DMS114 treated with DMSO at 0.1 percent for 48 hours (cell line): ENCODE measurements around the gene CAMK1D.
"Not testable (repeated sequence)": the region's sequence is repeated elsewhere in the genome, so short reads cannot be mapped to it uniquely, and the experiment has no call there.

Source experiments
- DNase-seq: peaks from one replicate; lab custom pipeline; 2025; ENCODE audit not compliant: unreplicated experiment; lab: John Stamatoyannopoulos, UW

Gene CAMK1D

DNA sequence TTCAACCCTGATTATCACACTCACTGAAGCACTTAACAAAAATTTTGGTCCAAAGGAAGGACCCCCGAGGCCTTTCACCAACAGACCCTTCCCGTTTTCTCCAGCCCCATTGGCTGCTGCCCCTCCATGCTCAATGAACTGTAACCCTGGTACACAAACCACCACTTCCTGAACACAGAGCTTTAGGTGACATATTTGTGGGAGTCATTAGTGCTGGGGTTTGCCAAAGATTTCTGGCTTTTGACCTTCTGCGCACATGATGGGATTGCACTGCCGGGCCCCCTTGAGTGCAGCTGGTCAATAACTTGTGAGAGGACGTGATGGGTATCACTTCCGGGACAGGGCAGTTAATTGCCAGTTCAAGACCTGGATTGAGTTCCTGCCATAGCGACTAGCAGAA is 9.0 kb upstream of the CAMK1D start:
- DNase-seq, result no peak

DNA sequence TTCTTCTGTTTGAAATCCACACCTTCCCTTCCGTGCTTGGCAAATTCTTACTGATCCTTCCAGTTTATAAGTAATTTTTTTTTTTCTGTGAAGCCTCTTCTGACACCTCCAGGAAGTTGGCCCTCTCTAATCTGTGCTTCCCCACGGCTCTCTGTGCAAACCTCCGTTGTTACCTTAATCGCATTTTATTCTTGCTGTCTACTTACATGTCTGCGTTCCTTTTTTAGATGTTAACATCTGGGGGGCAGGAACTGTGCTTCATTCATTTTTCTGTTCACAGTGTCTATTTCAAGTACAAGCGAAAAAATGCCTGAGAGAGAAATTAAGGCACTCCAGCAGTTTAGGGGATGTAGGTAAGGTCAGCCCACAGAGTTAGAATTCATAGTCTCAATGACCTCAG is 8.4 kb upstream of the CAMK1D start:
- DNase-seq, result no peak

GRCh38 chr10:12341526-12341925 is 7.8 kb upstream of the CAMK1D start:
- no peak for DNase-seq

DNA sequence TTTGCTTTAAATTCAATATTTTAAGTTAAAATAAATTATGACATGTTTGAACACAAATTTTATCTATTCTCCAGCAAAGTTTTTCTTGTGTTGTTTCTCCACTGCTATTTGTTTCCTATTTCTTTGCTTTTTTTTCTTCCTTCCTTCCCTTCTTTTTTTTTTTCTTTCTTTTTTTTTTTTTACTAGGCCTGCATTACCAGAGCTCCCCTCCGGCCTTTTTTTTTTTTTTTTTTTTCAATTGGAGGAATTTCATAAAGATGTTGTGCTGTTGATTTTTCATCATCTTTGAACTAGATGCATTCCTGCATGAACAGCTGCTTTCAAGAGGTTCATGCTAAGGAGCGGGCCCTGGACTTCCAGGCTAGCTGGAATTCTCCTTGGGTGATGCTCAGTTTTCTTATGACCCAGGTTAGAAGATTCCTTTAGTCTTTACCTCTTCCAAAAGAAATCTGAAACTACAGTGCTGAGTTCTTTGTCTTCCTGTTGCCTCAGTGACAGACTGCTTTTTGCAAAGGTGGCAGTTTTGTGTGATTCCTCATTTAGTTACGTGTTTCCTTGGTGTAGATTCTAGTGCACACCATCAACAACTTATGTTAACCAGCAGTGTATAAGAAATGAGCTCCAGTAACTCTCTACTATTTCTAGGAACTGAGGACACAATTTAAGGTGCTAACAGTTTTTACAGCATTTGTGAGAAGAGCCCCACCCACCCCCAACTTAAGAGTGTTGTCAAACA is 4.8 kb upstream of the CAMK1D start:
- DNase-seq, result no peak

DNA sequence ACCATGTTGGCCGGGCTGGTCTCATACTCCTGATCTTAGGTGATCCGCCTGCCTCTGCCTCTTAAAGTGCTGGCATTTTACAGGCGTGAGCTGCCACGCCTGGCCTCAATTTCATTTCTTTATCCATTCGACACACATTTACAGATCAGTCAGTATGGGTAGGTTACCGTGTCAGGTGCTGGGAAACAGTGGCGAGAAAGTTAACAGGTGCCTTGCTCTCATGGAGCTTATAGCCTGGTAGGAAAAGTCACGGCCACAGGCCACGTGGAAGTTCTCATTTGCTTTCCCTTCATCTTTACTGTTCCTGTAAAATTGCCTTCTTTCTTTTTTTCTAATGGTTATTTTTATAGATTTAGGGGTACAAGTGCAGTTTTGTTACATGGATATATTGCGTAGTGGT is 2.6 kb upstream of the CAMK1D start:
- DNase-seq, result no peak

GRCh38 chr10:12348294-12348869 is 965 bp upstream of the CAMK1D start:
- no peak for DNase-seq

GRCh38 chr10:12349629-12350166 is 351 bp downstream of the CAMK1D start:
- DNase-seq, result no peak

- no peak for DNase-seq
Observed at GRCh38 chr10:12350167-12350872, 973 bp downstream of the CAMK1D start.

GRCh38 chr10:12350925-12351324 is 1.6 kb downstream of the CAMK1D start:
- no peak for DNase-seq

DNA sequence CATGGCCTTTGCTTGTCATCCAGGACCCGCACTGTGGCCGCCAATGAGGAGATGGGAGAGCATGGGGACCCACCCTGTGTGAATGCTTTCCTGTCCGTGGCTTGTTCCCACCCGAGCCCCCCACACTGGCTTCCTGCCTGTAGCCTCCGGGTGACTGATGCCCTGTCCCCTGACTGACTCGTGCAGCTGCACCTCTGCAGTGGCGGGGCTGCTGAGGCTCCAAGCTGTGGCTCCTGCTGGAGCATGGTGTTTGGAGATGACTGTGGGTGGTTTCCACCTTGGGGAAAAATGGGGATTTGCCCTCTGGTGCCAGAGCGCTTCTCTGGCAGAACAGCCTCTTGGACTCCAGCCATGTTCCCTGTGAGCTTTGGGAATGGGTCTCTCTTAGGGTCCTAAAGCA is 2.1 kb downstream of the CAMK1D start:
- no peak for DNase-seq

- DNase-seq, result no peak
Observed at GRCh38 chr10:12351889-12352288, 2.5 kb downstream of the CAMK1D start.

DNA sequence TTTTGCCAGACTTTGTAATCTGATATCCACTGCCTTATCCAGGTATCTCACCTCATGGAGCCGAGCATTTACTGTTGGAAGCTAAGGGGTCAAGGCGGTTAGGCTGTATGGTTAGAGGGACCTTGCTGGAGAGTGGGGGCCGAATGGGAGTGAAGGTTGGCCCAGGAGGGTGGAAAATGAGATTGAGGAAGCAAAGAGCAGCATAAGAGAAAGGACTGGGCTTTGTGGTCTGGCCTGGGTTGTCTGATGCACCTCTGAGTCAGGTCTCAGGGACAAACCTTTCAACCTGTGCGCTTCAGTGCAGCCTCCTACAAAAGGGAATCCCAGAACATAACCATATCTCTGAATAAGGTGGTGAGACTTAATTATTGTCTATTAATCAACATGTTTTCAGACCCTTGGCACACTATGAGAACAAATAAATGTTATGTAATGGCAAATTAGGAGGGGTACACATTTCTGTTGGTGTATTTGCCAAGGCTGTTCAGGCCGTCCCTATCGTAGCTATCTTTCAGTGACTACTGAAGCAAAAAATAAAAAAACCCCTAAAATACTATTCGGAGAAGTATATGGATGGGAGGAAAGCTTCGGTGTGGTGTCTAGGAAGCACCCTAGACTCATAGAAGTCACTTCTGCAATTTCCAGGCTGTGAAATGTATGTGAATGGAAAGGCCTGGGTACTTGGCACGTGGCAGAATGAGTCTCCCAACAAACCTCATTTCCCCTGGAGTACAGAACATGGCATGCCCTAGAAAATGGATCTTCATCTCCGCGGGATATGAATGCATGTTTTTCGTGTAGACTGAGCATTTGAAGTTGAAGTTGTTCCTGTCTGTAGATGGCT is 4.3 kb downstream of the CAMK1D start:
- no peak for DNase-seq

DNA sequence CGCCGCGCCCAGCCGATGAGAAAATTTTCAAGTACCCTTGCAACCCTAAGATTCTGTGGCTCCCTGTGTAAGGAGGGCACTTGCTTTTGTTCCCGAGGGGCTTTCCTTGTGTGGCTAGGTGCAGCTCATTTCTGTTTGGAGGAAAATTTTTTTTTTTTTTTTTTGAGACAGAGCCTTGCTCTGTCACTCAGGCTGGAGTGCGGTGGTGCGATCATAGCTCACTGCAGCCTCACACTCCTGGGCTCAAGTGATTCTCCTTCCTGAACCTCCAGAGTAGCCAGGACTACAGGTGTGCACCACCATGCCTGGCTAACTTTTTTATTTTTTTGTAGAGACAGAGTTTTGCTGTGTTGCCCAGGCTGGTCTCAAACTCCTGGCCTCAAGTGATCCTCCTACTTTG is 5.3 kb downstream of the CAMK1D start:
- DNase-seq, result not testable (repeated sequence)

DNA sequence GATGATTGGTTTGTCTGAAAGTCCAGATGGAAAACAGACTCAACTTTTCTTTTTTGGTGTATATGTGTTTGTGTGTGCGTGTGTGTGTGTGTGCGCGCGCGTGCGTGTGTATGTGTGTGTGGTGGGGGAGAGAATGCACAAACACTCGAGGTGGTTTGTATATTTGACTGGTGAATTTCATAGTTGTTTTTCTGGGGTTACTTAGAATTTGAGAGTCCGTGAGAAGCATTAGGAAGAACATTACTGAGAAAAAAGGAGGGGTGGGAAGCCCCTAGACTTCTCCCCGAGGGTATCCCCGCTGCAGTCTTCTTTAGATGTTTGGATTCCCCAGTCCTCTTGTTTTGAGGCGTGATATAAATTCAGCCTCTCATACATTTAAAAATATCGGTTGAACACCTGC is 6.0 kb downstream of the CAMK1D start:
- no peak for DNase-seq

- DNase-seq, result no peak
Observed at GRCh38 chr10:12357525-12358151, 8.3 kb downstream of the CAMK1D start.

DNA sequence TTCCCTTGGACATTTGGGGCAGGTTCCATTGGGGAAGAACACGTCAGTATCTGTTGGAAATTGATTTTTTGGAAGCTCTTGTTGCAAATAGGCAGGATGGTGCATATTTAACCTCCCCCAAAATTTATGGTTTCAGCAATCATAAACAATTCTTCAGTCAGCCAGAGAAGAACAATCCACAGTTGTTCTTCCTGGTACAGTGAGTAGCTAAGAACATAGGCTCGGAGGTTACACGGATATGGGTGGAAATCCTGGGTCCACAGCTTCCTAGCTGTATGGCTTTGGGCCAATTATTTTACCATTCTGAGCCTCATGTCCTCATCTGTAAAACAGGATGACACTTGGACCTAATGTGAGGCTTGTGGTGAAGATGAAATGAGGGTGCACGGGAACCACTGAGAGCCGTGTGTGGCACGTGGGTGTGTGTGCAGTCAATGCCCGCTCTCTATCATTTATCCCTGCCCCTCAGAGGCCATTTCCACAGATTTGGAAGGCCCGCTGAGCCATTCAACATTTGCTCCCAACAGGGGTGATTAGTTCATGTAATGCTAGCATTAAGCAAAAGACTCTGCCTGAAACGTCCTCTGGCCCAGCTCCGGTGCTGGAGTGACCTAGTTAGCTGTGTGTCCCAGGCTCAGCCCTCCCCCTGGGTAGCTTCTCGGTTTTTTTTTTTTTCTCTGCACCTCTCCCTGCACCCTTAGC is 9.7 kb downstream of the CAMK1D start:
- no peak for DNase-seq

DNA sequence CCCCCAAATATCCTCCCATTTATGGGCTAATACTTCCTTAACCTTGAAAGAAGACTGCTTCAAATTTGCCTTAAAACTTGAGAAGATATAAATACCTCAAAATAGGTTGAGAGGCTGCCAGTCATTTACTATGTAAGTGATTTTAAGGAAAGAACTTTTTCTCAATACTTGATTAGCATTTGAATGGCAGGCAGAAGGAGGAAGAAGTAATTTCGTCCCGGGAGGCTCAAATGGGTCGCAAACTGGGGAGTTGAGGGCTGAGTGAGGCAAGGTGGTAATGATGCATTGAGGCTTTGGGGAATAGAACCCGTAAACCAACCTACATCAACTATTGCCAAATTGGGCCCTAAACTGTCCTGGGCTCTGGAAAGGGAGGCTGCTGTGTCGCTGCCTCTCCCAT is 11.1 kb downstream of the CAMK1D start:
- no peak for DNase-seq

- not testable (repeated sequence) for DNase-seq
Observed at GRCh38 chr10:12361115-12361514, 11.8 kb downstream of the CAMK1D start.

- DNase-seq, result no peak
Observed at GRCh38 chr10:12364559-12364958, 15.2 kb downstream of the CAMK1D start.

GRCh38 chr10:12367272-12367671 is 17.9 kb downstream of the CAMK1D start:
- no peak for DNase-seq
